ENCODE measurements around the gene TMCC1. TPM values are rescaled to one million over a fixed set of nuclear protein-coding genes. Genes with fewer than 3 reads are reported as not detected.

TMCC1 gene
- total and polyA plus RNA-seq, 10 of the 15 experiments (the other 5 are each of a cell fraction or from before 2014, with no cell fraction given) = 2.3 to 21.1 (median 8.4) TPM

DNA sequence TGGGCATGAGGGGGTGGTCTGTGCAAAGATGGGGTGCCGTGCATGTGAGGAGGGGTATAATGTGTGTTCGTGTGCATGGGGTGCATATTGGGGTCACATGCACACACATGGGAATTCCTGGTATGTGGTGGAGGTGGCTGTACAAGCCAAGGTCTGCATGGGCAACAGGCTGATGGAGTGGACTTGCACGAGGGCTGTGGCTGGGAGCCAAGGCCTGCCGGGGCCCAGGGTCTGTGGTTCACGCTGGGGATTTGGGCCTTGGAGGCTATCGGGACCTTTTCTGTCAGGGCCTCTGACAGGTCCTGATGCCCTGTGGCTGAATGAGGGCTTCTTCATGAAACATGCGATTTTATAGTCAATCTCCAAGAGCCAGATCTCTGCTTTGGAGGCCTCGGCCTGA is 277.2 kb downstream of the TMCC1 start:
- ATAC-seq (no peak), FAIRE-seq (no peak), DNase-seq (ENCODE audit: low read depth, low spot score) (no peak)
- Histone ChIP-seq H2AFZ (ENCODE audit: control insufficient read depth, low read depth, low read length) (no peak overlapping the region), H3K27ac (ENCODE audit: control insufficient read depth, insufficient read depth) (no peak overlapping the region), H3K4me3 (no peak overlapping the region), H3K9me3 (replicated peaks; ENCODE audit: control insufficient read depth, insufficient read depth, low read length) (no peaks in the 10 kb centered on the region), H3K79me2 (ENCODE audit: control insufficient read depth, insufficient read depth, low read length) (no peaks in the 10 kb centered on the region), H3K4me2 (ENCODE audit: control insufficient read depth, insufficient read depth) (no peak overlapping the region), H3K27me3 (replicated peaks in 1 of 2; ENCODE audit: control insufficient read depth in 2 of 2, insufficient read depth in 2 of 2, low read length in 1 of 2) (no peaks in the 10 kb centered on the region; a peak in 2 of 4 replicates), H3K4me1 (ENCODE audit: control insufficient read depth, insufficient read depth, low read length) (peaks cover 14% of the 10 kb centered on the region), H3K9ac (ENCODE audit: control insufficient read depth, insufficient read depth, low read length) (no peak overlapping the region), H3K36me3 (ENCODE audit: control insufficient read depth in 2 of 2, insufficient read depth in 2 of 2, low read length in 1 of 2) (no peaks in the 10 kb centered on the region), H4K20me1 (ENCODE audit: control insufficient read depth, insufficient read depth) (no peaks in the 10 kb centered on the region)
- WGBS (ENCODE audit: insufficient coverage, insufficient replicate concordance, low lambda C conversion rate, missing lambda C conversion rate) = 19% methylated on average over 8 of the region's 8 CpGs
- CTCF ChIA-PET = interaction anchor here (0.6 to 0.9 kb wide), 3 partner anchors 11 to 1828 kb away, joined by 3 to 4 read pairs (median 3); no protein-coding TSS in a partner anchor
- TF ChIP-seq, protein P1, sequence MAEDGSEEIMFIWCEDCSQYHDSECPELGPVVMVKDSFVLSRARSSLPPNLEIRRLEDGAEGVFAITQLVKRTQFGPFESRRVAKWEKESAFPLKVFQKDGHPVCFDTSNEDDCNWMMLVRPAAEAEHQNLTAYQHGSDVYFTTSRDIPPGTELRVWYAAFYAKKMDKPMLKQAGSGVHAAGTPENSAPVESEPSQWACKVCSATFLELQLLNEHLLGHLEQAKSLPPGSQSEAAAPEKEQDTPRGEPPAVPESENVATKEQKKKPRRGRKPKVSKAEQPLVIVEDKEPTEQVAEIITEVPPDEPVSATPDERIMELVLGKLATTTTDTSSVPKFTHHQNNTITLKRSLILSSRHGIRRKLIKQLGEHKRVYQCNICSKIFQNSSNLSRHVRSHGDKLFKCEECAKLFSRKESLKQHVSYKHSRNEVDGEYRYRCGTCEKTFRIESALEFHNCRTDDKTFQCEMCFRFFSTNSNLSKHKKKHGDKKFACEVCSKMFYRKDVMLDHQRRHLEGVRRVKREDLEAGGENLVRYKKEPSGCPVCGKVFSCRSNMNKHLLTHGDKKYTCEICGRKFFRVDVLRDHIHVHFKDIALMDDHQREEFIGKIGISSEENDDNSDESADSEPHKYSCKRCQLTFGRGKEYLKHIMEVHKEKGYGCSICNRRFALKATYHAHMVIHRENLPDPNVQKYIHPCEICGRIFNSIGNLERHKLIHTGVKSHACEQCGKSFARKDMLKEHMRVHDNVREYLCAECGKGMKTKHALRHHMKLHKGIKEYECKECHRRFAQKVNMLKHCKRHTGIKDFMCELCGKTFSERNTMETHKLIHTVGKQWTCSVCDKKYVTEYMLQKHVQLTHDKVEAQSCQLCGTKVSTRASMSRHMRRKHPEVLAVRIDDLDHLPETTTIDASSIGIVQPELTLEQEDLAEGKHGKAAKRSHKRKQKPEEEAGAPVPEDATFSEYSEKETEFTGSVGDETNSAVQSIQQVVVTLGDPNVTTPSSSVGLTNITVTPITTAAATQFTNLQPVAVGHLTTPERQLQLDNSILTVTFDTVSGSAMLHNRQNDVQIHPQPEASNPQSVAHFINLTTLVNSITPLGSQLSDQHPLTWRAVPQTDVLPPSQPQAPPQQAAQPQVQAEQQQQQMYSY (CRISPR knock-in tag; IDR thresholded peaks at IDR 0.05) = no peak
- TF ChIP-seq, protein P2, sequence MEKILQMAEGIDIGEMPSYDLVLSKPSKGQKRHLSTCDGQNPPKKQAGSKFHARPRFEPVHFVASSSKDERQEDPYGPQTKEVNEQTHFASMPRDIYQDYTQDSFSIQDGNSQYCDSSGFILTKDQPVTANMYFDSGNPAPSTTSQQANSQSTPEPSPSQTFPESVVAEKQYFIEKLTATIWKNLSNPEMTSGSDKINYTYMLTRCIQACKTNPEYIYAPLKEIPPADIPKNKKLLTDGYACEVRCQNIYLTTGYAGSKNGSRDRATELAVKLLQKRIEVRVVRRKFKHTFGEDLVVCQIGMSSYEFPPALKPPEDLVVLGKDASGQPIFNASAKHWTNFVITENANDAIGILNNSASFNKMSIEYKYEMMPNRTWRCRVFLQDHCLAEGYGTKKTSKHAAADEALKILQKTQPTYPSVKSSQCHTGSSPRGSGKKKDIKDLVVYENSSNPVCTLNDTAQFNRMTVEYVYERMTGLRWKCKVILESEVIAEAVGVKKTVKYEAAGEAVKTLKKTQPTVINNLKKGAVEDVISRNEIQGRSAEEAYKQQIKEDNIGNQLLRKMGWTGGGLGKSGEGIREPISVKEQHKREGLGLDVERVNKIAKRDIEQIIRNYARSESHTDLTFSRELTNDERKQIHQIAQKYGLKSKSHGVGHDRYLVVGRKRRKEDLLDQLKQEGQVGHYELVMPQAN (conservative IDR thresholded peaks at IDR 0.05) = no peak
- TF ChIP-seq, protein P3, sequence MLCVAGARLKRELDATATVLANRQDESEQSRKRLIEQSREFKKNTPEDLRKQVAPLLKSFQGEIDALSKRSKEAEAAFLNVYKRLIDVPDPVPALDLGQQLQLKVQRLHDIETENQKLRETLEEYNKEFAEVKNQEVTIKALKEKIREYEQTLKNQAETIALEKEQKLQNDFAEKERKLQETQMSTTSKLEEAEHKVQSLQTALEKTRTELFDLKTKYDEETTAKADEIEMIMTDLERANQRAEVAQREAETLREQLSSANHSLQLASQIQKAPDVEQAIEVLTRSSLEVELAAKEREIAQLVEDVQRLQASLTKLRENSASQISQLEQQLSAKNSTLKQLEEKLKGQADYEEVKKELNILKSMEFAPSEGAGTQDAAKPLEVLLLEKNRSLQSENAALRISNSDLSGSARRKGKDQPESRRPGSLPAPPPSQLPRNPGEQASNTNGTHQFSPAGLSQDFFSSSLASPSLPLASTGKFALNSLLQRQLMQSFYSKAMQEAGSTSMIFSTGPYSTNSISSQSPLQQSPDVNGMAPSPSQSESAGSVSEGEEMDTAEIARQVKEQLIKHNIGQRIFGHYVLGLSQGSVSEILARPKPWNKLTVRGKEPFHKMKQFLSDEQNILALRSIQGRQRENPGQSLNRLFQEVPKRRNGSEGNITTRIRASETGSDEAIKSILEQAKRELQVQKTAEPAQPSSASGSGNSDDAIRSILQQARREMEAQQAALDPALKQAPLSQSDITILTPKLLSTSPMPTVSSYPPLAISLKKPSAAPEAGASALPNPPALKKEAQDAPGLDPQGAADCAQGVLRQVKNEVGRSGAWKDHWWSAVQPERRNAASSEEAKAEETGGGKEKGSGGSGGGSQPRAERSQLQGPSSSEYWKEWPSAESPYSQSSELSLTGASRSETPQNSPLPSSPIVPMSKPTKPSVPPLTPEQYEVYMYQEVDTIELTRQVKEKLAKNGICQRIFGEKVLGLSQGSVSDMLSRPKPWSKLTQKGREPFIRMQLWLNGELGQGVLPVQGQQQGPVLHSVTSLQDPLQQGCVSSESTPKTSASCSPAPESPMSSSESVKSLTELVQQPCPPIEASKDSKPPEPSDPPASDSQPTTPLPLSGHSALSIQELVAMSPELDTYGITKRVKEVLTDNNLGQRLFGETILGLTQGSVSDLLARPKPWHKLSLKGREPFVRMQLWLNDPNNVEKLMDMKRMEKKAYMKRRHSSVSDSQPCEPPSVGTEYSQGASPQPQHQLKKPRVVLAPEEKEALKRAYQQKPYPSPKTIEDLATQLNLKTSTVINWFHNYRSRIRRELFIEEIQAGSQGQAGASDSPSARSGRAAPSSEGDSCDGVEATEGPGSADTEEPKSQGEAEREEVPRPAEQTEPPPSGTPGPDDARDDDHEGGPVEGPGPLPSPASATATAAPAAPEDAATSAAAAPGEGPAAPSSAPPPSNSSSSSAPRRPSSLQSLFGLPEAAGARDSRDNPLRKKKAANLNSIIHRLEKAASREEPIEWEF (IDR thresholded peaks at IDR 0.05; ENCODE audit: insufficient replicate concordance, low read depth, low read length) = no peak
- no peak for TF ChIP-seq NR2C1 (IDR thresholded peaks at IDR 0.05)
- no peak for TF ChIP-seq NFYA (IDR thresholded peaks at IDR 0.05; ENCODE audit: borderline replicate concordance, low read depth, low read length)
- TF ChIP-seq RELA (IDR thresholded peaks at IDR 0.05; ENCODE audit: borderline replicate concordance, partially characterized antibody) = no peak
- no peak for TF ChIP-seq BMI1 (IDR thresholded peaks at IDR 0.05; ENCODE audit: borderline replicate concordance)
- no peak for TF ChIP-seq MEF2A (IDR thresholded peaks at IDR 0.05; ENCODE audit: insufficient read depth, low read depth, low read length)
- no peak for TF ChIP-seq ZNF207 (IDR thresholded peaks at IDR 0.05; ENCODE audit: borderline replicate concordance)
- no peak for TF ChIP-seq FOS (IDR thresholded peaks at IDR 0.05; ENCODE audit: borderline replicate concordance, extremely low read depth, insufficient read length)
- no peak for TF ChIP-seq CBFB (IDR thresholded peaks at IDR 0.05; ENCODE audit: low read depth)
- TF ChIP-seq POLR2AphosphoS2 (IDR thresholded peaks at IDR 0.05; ENCODE audit: low read depth, low read length) = no peak
- TF ChIP-seq HDAC6 (IDR thresholded peaks at IDR 0.05; ENCODE audit: unreplicated experiment) = no peak
- RAD21 ChIA-PET (ENCODE audit: unreplicated experiment) = interaction anchor here (1.0 kb wide), 1 partner anchor 10 kb away, joined by 3 read pairs; no protein-coding TSS in a partner anchor
- in situ Hi-C loops (cut with MboI) = no loop called here
- intact Hi-C loops (cut with micrococcal nuclease; ENCODE audit: unreplicated experiment) = no loop called here
- no TSS peak for BruUV-seq (replicated peaks)
- POLR2A ChIA-PET = no interaction called here
- SMC1A ChIA-PET (ENCODE audit: uncharacterized antibody, unreplicated experiment) = no interaction called here

All from GM12878 (cell line).